GM12892 (cell line): ENCODE results near the gene KCNMB2.

Experiments
- DNase-seq: peaks from one replicate; pipeline ENCODE4 v3.0.0; 2011; ENCODE audit not compliant: insufficient read length
- FAIRE-seq: peaks from 2 replicates; lab custom pipeline; 2011; peaks lifted over from hg19 to GRCh38; lab: Jason Lieb, UNC
- POLR2A ChIP-seq: IDR thresholded peaks from 2 replicates; pipeline ENCODE4 v1.6.1; 2011; ENCODE audit warnings: low read depth, low read length, control low read depth
- POLR2AphosphoS5 ChIP-seq: IDR thresholded peaks from 2 replicates; pipeline ENCODE4 v1.6.1; 2011; ENCODE audit warnings: low read depth, low read length, control low read depth
- TAF1 ChIP-seq: IDR thresholded peaks from 2 replicates; pipeline ENCODE4 v1.6.1; 2011; ENCODE audit warnings: low read depth, mild to moderate bottlenecking, control low read depth, low read length, borderline replicate concordance

The KCNMB2 gene

GRCh38 chr3:178663201-178663934 lies 127.1 kb downstream of the KCNMB2 start:
- no peak for TF ChIP-seq POLR2AphosphoS5
- TF ChIP-seq TAF1, result no peak
- TF ChIP-seq POLR2A, result no peak
- no peak for DNase-seq
- peak; percentile 85 for FAIRE-seq

DNA sequence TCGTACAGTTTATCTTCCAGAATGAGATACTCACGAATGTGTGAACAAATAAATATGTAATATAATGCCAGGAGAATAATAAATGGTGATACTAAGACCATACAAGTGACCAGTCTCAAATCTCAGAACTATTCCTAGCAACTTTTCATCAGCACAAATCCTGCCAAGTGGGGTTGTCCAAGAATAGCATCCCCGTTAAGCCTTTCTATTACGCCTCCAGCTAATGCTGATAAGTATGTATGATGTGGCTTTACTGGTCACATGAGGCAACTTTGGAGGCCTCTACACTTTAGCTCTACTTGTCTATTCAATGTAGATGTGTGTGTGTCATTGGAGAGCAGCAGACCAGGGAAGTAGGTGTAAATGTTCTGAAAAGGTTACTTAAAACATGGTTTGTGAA lies 129.5 kb downstream of the KCNMB2 start:
- TF ChIP-seq POLR2A (no peak), TAF1 (no peak), POLR2AphosphoS5 (no peak)
- DNase-seq (no peak), FAIRE-seq (no peak)

DNA sequence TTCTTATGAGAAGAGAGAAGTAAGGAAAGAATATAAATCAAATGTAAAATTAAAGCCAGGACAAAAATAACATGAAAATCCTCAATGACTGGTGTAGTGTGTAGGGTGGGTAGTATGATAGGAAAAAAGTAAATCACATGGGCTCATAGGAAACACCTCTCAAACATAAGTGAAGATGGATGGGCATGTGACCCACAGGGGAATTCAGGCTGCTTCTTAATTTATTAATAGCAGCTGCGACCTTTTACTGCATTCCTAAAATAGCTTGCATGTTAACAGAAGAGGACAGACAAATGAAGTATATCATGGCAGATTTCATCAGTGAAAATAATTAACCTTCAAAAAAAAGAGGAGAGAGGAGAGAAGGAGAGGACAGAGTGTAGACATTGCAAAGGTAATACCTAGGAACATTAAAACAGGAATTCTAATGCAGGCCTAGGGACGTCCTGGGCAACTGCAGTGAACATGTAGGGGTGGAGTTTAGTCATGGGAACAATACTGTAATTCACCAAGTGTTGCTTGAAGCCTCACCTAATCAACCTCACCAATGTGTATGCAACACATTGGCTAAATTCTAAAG lies 132.9 kb downstream of the KCNMB2 start:
- TF ChIP-seq POLR2A (no peak), TAF1 (no peak), POLR2AphosphoS5 (no peak)
- peak; percentile 65 for FAIRE-seq
- DNase-seq, result no peak

GRCh38 chr3:178669758-178670157 lies 133.5 kb downstream of the KCNMB2 start:
- DNase-seq (no peak), FAIRE-seq (peak; percentile 68)
- TF ChIP-seq POLR2A (no peak), POLR2AphosphoS5 (no peak), TAF1 (no peak)

DNA sequence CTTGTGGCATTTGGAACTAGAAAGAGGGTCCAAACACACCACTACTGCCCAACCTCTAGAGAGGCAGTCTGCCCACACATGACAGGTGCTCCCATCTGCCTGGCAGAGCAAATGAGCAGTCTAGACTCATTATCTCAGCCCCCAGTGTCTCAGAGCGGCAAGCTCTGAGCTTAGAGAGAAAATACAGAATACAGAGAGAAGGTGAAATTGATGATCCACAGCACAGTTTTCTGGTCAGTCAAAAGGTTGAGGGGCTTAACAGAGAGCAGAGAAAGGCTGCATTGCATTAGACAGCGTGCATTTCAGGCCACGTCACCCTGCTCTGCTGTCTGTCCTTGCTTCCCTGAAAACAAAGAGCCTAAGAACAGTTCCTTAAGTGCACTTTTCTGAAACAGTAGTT lies 135.1 kb downstream of the KCNMB2 start:
- TF ChIP-seq POLR2AphosphoS5 (no peak), POLR2A (no peak), TAF1 (no peak)
- DNase-seq (no peak), FAIRE-seq (no peak)

GRCh38 chr3:178671791-178672190 lies 135.6 kb downstream of the KCNMB2 start:
- DNase-seq (no peak), FAIRE-seq (peak; percentile 14)
- TF ChIP-seq POLR2A, result no peak
- no peak for TF ChIP-seq TAF1
- no peak for TF ChIP-seq POLR2AphosphoS5

GRCh38 chr3:178672275-178672674 lies 136.0 kb downstream of the KCNMB2 start:
- TF ChIP-seq POLR2A, result no peak
- FAIRE-seq (no peak), DNase-seq (no peak)

DNA sequence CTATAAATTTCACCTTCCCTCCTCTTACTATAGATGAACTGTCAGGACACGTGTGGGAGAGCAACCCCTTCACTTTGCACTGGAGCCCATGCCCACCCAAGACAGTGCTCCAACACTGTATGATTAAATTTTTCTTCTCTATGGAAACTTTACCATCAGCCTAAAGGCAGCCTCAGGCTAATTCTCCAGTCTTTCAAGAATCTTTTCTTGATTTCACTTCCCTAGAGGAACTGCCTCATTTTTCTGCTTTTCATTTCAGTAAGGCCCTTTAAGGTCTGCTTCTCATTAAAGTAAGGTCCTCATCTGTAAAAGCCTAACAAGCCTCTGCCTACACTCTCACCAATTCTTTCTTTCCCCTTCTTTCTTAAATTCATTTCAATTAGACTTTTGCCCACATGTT lies 137.3 kb downstream of the KCNMB2 start:
- TF ChIP-seq POLR2A (no peak), POLR2AphosphoS5 (no peak), TAF1 (no peak)
- no peak for FAIRE-seq
- DNase-seq, result no peak

DNA sequence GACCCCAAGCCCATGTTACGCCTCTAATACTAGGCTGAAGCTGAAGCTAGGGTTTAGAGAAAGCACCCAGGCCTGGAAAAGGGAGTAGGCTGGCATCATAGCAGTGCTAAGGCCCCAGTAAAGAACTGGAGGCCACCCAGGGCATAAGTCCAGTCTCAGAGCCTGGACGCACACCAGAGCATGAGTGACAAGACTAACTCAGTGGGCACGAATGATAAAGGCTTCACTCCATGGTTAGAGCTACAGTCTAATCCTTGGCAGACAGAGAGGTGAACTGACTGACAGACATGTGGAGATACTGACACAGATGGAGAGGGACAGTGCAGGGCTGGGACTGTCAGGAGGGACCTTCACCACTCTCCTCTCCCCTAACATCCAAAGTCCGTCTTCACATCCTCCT lies 139.8 kb downstream of the KCNMB2 start:
- no peak for DNase-seq
- no peak for FAIRE-seq
- TF ChIP-seq TAF1, result no peak
- TF ChIP-seq POLR2A, result no peak
- no peak for TF ChIP-seq POLR2AphosphoS5

DNA sequence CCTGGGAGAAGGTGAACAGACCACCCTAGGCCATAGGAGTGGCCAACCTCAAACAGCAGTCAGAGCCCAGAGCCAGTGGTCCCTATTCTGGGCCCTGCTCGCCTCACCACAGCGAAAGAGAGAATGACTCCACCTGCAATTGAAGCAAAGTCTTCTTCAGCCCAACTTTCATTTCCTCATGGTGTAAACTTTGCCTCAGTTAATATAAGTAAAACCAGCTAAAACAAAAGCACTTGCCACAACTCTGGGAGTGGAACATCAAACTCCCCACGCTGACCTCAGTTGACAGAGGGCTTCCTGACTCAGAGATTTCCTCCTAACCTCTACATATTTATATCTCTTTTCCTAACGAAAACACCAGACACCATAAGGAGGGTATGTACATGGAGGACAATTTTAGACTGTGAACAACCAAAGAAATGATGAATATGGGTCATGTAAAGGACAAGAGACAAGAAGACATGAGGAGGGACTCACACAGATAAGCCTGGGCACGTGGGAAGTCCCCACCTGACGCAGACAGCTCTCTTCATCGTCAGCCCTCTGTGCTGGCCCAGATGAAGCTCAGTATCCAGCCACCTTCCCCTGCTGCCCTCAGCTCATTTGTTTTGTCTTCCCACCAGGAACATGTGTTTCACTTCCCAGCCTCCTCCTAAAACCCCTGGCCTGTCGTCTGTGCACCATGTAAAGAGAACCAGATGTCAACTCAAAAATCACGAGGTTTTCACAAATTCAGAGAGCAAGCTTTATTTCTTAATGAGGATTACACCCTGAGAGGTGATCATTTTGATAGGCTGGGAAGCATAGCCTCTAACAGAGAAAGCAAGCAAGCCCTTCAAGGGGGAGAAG lies 140.9 kb downstream of the KCNMB2 start:
- no peak for DNase-seq

GRCh38 chr3:178677961-178678360 lies 141.7 kb downstream of the KCNMB2 start:
- no peak for TF ChIP-seq POLR2AphosphoS5
- TF ChIP-seq TAF1, result no peak
- TF ChIP-seq POLR2A, result no peak
- DNase-seq (no peak), FAIRE-seq (peak; percentile 70)

More for the DNA sequence above, 140.9 kb downstream of the KCNMB2 start:
- FAIRE-seq, result peak; percentile 66
- peak; percentile 31; the same call in 1 of the 2 replicates for TF ChIP-seq POLR2A
- TF ChIP-seq POLR2AphosphoS5, result no peak

- no peak for TF ChIP-seq POLR2AphosphoS5
- DNase-seq, result no peak
- FAIRE-seq, result no peak
Measured at GRCh38 chr3:178680037-178680436, 143.8 kb downstream of the KCNMB2 start.
